HepG2 (cell line): ENCODE results near the gene TTLL6. TPM values are rescaled to one million over a fixed set of nuclear protein-coding genes. Genes with fewer than 3 reads are reported as not detected.
A peak's percentile ranks its signal among the peaks of the same experiment; 100 is the strongest.

Experiments
- CBX2 ChIP-seq, 2 experiments: fragments of 200-600 bp in 1 of 2; sonication (generic); formaldehyde crosslinking in 1 of 2; IDR thresholded peaks; 2 replicates each; pipeline versions ENCODE4 v1.7.0 to v1.8.1; 2018 to 2022; ENCODE audit warnings: low read depth in 2 of 2, low read length in 1 of 2, mild to moderate bottlenecking in 1 of 2, missing genetic modification reagents in 1 of 2
- FOXA3 ChIP-seq: IDR thresholded peaks from 2 replicates; pipeline ENCODE4 v1.6.1; 2016; ENCODE audit warnings: missing genetic modification reagents, missing compliant biosample characterization
- KDM2A ChIP-seq: sonication (generic); formaldehyde crosslinking; IDR thresholded peaks from 2 replicates; pipeline ENCODE4 v1.4.0; 2020; ENCODE audit warnings: low read depth, missing genetic modification reagents, borderline replicate concordance
- TOPORS ChIP-seq: sonication (generic); formaldehyde crosslinking; IDR thresholded peaks from 2 replicates; pipeline ENCODE4 v1.8.0; 2023; ENCODE audit warnings: mild to moderate bottlenecking, missing genetic modification reagents
- ZNF616 ChIP-seq: sonication (generic); formaldehyde crosslinking; IDR thresholded peaks from 2 replicates; pipeline ENCODE4 v1.5.0; 2020; ENCODE audit warnings: low read depth, mild to moderate bottlenecking, missing genetic modification reagents
- polyA plus RNA-seq, 8 experiments: library from polyadenylated mRNA; depleted of rRNA in 3 of 8; stranded (reverse) in 7 of 8; unstranded in 1 of 8; fragments of >200 nt; fragmentation: Illumina TruSeq in 4 of 8; extraction: Trizol in 4 of 8; gene quantifications; 2 replicates each; pipeline versions ENCODE4 v1.2.1 to v1.2.3, GENCODE V29; 2011 to 2016; ENCODE audit warnings: low read depth in 4 of 8, missing spikeins in 1 of 8, mixed read lengths in 1 of 8; ENCODE audit not compliant: insufficient read depth in 1 of 8
- total RNA-seq, 5 experiments: library from RNA; depleted of rRNA; stranded (reverse); fragments of >200 nt; fragmentation: Illumina TruSeq; extraction: Trizol; gene quantifications; 2 replicates each; pipeline ENCODE4 v1.2.3, GENCODE V29; 2016; ENCODE audit warnings: low read depth in 1 of 5
- TF ChIP-seq, protein P1 (sequence below): sonication (generic); formaldehyde crosslinking; conservative IDR thresholded peaks from 2 replicates; pipeline ENCODE4 v1.8.0; 2022; ENCODE audit warnings: mild to moderate bottlenecking, moderate library complexity, missing genetic modification reagents
- TF ChIP-seq, protein P2 (sequence below): sonication (generic); formaldehyde crosslinking; IDR thresholded peaks from 2 replicates; pipeline ENCODE4 v1.5.1; 2020; ENCODE audit warnings: mild to moderate bottlenecking, missing genetic modification reagents, borderline replicate concordance
- TF ChIP-seq, protein P3 (sequence below): sonication (generic); formaldehyde crosslinking; IDR thresholded peaks from 2 replicates; pipeline ENCODE4 v1.5.0; 2020; ENCODE audit warnings: missing genetic modification reagents, mild to moderate bottlenecking, borderline replicate concordance
- TF ChIP-seq, protein P4 (sequence below): sonication (generic); formaldehyde crosslinking; IDR thresholded peaks from 2 replicates; pipeline ENCODE4 v1.9.0; 2021; ENCODE audit warnings: missing genetic modification reagents, borderline replicate concordance
- TF ChIP-seq, protein P5 (sequence below): sonication (generic); formaldehyde crosslinking; IDR thresholded peaks from 2 replicates; pipeline ENCODE4 v1.8.0; 2022; ENCODE audit warnings: missing genetic modification reagents, low read depth, mild to moderate bottlenecking, borderline replicate concordance
- TF ChIP-seq, protein P6 (sequence below): sonication (generic); formaldehyde crosslinking; IDR thresholded peaks from 2 replicates; pipeline ENCODE4 v1.8.1; 2023; ENCODE audit warnings: missing genetic modification reagents, inconsistent platforms, borderline replicate concordance
- TF ChIP-seq, protein P7 (sequence below): IDR thresholded peaks from 2 replicates; pipeline ENCODE4 v1.6.1; 2016; ENCODE audit warnings: low read depth, control low read depth
- TF ChIP-seq, protein P8 (sequence below): sonication (generic); formaldehyde crosslinking; IDR thresholded peaks from 2 replicates; pipeline ENCODE4 v1.5.0; 2020; ENCODE audit warnings: missing genetic modification reagents

The TTLL6 gene
- total and polyA plus RNA-seq, 2 of the 13 experiments (the other 11 are each of a cell fraction or from before 2014, with no cell fraction given): 0.04 to 0.08 TPM

DNA sequence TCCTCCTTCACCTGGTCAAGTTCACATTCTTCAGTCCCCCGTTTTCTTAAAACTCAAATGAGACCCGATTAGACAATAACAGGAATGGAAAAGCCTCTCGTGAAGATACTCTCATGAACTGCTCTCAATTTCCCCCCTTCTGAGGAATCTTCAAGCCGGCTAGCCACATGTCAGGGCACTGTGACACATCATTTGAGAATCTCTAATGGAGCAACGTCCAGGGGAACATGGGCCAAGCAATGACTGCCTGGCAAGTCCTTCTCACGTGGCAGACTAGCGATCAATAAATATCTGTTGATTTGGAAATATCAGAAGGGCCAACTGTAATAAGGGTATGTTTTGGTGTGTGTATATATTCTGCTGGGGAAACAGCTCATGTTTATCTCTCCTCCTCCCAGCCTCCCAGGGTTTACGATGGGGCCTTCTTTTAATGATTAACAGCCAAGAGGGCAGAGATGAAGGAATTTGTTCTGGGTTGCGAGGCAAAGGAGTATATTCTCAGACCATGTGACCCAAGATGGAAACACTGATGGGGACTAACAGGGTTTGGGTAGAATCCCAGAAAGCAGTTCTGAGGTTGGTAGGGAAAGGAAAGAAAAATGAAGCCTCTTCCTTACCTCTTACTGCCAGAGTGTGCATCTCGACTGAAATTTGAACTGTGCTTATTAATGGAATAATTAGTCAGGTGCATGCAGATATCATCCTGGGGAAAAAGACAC is 21.4 kb downstream of the TTLL6 start (continued):
- TF ChIP-seq, protein P1, sequence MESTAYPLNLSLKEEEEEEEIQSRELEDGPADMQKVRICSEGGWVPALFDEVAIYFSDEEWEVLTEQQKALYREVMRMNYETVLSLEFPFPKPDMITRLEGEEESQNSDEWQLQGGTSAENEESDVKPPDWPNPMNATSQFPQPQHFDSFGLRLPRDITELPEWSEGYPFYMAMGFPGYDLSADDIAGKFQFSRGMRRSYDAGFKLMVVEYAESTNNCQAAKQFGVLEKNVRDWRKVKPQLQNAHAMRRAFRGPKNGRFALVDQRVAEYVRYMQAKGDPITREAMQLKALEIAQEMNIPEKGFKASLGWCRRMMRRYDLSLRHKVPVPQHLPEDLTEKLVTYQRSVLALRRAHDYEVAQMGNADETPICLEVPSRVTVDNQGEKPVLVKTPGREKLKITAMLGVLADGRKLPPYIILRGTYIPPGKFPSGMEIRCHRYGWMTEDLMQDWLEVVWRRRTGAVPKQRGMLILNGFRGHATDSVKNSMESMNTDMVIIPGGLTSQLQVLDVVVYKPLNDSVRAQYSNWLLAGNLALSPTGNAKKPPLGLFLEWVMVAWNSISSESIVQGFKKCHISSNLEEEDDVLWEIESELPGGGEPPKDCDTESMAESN (CRISPR knock-in tag): no peak; the same call in 1 of the 2 replicates
- TF ChIP-seq, protein P2, sequence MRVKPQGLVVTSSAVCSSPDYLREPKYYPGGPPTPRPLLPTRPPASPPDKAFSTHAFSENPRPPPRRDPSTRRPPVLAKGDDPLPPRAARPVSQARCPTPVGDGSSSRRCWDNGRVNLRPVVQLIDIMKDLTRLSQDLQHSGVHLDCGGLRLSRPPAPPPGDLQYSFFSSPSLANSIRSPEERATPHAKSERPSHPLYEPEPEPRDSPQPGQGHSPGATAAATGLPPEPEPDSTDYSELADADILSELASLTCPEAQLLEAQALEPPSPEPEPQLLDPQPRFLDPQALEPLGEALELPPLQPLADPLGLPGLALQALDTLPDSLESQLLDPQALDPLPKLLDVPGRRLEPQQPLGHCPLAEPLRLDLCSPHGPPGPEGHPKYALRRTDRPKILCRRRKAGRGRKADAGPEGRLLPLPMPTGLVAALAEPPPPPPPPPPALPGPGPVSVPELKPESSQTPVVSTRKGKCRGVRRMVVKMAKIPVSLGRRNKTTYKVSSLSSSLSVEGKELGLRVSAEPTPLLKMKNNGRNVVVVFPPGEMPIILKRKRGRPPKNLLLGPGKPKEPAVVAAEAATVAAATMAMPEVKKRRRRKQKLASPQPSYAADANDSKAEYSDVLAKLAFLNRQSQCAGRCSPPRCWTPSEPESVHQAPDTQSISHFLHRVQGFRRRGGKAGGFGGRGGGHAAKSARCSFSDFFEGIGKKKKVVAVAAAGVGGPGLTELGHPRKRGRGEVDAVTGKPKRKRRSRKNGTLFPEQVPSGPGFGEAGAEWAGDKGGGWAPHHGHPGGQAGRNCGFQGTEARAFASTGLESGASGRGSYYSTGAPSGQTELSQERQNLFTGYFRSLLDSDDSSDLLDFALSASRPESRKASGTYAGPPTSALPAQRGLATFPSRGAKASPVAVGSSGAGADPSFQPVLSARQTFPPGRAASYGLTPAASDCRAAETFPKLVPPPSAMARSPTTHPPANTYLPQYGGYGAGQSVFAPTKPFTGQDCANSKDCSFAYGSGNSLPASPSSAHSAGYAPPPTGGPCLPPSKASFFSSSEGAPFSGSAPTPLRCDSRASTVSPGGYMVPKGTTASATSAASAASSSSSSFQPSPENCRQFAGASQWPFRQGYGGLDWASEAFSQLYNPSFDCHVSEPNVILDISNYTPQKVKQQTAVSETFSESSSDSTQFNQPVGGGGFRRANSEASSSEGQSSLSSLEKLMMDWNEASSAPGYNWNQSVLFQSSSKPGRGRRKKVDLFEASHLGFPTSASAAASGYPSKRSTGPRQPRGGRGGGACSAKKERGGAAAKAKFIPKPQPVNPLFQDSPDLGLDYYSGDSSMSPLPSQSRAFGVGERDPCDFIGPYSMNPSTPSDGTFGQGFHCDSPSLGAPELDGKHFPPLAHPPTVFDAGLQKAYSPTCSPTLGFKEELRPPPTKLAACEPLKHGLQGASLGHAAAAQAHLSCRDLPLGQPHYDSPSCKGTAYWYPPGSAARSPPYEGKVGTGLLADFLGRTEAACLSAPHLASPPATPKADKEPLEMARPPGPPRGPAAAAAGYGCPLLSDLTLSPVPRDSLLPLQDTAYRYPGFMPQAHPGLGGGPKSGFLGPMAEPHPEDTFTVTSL (CRISPR knock-in tag): peak; percentile 69; the same call in 1 of the 2 replicates
- TF ChIP-seq KDM2A: peak; percentile 27; the same call in 1 of the 2 replicates
- TF ChIP-seq, protein P3, sequence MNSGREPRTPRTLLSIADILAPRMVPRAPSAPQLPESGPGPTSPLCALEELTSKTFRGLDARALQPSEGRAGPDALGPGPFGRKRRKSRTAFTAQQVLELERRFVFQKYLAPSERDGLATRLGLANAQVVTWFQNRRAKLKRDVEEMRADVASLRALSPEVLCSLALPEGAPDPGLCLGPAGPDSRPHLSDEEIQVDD (CRISPR knock-in tag): no peak
- no peak for TF ChIP-seq CBX2 (IDR thresholded peaks at IDR 0.05; ENCODE audit: low read depth, low read length)
- TF ChIP-seq CBX2 (CRISPR knock-in tag; IDR thresholded peaks at IDR 0.05; ENCODE audit: low read depth): no peak
- TF ChIP-seq, protein P4, sequence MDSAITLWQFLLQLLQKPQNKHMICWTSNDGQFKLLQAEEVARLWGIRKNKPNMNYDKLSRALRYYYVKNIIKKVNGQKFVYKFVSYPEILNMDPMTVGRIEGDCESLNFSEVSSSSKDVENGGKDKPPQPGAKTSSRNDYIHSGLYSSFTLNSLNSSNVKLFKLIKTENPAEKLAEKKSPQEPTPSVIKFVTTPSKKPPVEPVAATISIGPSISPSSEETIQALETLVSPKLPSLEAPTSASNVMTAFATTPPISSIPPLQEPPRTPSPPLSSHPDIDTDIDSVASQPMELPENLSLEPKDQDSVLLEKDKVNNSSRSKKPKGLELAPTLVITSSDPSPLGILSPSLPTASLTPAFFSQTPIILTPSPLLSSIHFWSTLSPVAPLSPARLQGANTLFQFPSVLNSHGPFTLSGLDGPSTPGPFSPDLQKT (CRISPR knock-in tag): no peak
- TF ChIP-seq, protein P5, sequence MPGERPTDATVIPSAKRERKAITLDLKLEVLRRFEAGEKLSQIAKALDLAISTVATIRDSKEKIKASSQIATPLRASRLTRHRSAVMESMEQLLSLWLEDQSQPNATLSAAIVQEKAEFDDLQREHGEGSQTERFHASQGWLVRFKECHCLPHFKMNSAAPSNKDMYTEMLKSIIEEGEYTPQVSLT (CRISPR knock-in tag): no peak
- TF ChIP-seq FOXA3 (CRISPR knock-in tag): peak; percentile 90
- TF ChIP-seq, protein P6, sequence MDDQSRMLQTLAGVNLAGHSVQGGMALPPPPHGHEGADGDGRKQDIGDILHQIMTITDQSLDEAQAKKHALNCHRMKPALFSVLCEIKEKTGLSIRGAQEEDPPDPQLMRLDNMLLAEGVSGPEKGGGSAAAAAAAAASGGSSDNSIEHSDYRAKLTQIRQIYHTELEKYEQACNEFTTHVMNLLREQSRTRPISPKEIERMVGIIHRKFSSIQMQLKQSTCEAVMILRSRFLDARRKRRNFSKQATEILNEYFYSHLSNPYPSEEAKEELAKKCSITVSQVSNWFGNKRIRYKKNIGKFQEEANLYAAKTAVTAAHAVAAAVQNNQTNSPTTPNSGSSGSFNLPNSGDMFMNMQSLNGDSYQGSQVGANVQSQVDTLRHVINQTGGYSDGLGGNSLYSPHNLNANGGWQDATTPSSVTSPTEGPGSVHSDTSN: no peak
- peak; percentile 40; the same call in 1 of the 2 replicates for TF ChIP-seq TOPORS (CRISPR knock-in tag)
- TF ChIP-seq, protein P7, sequence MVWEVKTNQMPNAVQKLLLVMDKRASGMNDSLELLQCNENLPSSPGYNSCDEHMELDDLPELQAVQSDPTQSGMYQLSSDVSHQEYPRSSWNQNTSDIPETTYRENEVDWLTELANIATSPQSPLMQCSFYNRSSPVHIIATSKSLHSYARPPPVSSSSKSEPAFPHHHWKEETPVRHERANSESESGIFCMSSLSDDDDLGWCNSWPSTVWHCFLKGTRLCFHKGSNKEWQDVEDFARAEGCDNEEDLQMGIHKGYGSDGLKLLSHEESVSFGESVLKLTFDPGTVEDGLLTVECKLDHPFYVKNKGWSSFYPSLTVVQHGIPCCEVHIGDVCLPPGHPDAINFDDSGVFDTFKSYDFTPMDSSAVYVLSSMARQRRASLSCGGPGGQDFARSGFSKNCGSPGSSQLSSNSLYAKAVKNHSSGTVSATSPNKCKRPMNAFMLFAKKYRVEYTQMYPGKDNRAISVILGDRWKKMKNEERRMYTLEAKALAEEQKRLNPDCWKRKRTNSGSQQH (CRISPR knock-in tag): no peak
- TF ChIP-seq ZNF616 (CRISPR knock-in tag): 0 out of 2 replicates have a peak, but pooled peaks have one; percentile 16
- TF ChIP-seq, protein P8, sequence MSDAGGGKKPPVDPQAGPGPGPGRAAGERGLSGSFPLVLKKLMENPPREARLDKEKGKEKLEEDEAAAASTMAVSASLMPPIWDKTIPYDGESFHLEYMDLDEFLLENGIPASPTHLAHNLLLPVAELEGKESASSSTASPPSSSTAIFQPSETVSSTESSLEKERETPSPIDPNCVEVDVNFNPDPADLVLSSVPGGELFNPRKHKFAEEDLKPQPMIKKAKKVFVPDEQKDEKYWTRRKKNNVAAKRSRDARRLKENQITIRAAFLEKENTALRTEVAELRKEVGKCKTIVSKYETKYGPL (CRISPR knock-in tag): peak; percentile 23; the same call in 1 of the 2 replicates
